ENCODE results near the gene SORCS2.

DNA sequence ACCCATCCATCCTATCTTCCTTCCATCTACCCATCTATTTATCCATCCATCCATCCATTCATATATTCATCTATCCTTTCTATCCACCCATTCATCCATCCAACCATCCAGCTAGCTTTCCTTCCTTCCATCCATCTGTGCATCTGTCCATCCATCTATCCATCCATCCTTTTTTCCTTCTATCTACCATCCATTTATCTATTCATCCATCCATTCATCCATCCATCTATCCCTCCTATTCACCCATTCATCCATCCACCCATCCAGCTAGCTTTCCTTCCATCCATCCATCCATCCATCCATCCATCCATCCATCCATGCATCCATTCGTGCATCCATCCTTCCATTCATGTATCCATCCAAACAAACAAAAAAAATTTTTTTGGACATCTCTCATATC is 123.6 kb downstream of the SORCS2 start:
- TF ChIP-seq CTCF (IDR thresholded peaks at IDR 0.05) (no peak), EP300 (IDR thresholded peaks at IDR 0.05) (no peak), POLR2A (IDR thresholded peaks at IDR 0.05) (no peak), POLR2AphosphoS5 (IDR thresholded peaks at IDR 0.05) (no peak)
